Measurements from ENCODE around the gene ICAM4.
"Not testable (repeated sequence)": the region's sequence is repeated elsewhere in the genome, so short reads cannot be mapped to it uniquely, and the experiment has no call there.

ICAM4 gene

DNA sequence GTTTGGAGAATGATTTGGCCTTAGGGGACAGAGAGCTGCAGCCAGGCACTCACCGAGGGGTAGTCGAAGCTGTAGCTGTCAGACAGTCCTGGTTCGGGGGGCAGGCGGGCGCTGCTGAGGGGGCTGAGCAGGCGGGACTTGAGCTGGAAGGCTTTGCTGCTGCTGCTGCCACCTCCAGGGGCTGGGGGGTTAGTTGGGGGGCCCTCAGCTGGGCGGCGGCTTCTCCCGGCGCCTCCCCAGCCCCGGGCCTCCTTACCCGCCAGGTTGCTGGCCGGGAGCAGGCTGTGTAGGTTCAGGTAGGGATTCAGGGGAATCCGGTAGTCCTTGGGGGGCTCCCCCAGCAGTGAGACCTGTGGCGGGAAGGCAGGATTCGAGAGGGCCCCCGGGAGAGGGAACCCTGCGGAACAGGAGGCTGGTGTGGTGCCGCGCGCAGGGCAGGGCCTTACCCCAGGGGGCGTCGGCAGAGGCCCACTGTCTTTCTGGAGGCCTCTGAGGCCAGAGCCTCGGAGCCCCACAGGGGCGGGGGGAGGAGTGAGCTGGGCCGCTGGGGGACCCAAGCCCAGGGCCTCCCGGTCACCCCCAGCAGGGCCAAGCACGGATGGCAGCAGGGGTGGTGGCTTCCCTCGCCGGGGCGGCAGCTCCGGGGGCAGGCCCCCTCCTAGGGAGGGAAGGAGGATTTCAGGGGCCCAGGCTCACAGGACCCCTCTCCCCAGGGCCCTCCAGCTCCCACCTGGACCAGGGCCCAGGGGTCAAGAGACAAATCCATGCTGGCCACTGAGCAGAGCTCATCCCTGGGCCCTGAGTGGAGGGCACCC is 34.1 kb downstream of the ICAM4 start:
- DNase-seq, result no peak

DNA sequence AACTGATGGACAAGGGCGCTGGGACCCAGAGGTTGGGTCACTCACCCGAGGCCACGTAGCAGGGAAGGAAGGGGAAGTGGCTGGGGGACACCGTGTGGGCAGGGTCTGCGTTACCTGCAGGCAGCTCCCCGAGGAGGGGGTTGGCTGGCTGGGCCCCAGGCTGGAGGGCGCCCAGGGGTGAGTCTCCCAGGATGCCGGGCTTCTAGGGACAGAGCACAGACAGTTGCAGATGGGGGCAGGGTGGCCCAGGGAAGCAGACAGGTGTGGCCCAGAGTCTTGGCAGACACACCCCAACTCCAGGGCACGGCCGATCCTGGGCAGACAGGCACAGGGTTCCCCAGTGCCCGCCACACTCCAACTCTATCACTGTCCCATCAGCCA is 34.7 kb downstream of the ICAM4 start:
- DNase-seq, result no peak

DNA sequence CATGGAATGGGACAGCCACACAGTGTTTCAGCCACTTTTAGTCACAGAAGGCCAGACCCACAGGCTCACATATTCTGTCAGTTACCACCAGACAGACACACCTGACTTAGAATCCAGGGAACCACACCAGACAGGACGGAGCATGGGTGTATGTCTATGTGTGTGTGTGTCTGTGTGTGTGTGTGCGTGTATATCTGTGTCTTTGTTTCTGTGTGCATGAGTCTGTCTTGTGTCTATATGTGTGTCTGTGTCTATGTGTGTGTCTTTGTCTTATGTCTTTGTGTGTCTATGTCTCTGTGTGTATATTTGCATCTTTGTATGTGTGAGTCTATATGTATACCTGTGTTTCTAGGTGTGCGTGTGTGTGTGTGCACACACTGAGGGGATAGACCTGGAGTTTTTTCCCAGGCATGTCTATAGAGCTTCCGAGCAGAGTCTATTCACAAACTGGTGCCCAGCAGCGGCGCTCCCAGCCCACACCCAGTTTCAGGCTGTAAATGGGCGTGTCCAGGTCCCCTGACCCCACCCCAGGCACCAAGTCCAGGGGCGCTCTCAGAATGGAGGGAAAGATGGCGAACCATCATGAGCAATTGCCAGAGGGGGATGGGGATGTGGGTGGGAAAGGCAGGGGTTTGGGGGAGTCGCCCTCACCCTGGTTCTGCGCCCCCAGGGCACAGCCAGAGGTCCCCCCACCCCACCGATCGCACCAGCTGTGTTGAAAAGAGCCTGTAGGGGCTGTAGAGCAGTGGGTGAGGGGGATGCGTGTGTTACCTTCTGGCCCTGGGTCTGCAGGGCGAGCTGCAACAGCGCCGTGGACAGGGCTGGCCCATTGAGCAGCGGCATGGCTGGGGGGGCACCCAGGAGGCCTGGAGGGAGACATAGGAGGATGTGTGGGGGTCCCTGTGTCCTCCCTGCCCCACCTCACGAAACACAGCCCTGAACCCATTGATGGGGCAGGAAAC is 35.4 kb downstream of the ICAM4 start:
- no peak for DNase-seq

DNA sequence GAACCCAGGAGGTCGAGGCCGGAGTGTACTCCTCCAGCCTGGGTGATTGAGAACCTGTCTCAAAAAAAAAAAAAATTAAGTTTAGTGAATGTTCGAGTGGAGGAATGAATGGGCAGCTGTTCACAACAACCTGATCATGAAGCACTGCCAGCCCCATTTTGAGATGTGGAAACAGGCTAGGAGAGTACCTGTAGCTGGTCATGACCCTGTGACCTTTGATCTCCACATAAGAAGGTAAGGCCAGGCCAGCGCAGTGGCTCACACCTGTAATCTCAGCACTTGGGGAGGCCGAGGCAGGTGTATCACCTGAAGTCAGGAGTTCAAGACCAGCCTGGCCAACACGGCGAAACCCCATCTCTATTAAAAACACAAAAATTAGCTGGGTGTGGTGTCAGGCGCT is 39.0 kb downstream of the ICAM4 start:
- DNase-seq, result no peak

- no peak for DNase-seq
Measured at GRCh38 chr19:10327793-10328192, 41.0 kb downstream of the ICAM4 start.

GRCh38 chr19:10328558-10329429 is 42.0 kb downstream of the ICAM4 start:
- DNase-seq, result no peak

GRCh38 chr19:10329555-10329954 is 42.8 kb downstream of the ICAM4 start:
- no peak for DNase-seq

DNA sequence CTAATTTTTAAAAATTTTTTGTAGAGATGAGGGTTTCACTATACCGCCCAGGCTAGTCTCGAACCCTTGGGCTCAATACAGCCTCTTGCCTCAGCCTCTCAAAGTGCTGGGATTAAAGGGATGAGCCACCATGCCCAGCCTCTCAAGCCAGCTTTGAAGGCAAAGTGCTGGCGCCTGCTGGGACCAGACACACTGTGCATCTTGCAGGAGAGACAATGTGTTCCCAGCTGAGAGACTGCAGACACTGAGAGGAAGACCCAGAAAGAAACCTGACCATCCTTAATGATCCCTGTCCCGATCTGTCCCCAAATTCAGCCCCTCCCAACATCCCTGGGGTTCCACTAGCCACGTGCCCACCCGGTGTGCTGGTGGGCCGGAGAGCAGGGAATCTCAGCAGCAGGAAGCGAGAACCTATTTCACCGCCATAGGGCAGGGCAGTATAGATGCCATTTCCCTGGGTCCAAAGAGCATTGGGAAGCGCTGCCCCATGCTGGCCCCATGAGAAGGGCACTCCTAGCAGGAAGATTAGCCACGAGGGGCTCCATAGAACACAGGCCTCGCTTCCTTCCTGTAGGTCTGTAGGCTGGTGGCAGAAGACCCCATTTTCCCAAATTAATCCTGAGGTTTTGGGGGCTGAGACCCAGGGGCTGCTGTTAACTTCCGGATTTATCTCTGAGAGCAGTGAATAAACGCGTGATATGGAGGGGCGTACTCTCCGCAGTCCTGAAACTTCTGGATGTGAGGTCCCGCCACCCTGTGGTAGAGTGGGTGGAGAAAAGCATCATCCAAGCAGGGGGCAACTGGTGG is 45.6 kb downstream of the ICAM4 start:
- peak in 1 of 2 experiments; percentile 73 for DNase-seq

DNA sequence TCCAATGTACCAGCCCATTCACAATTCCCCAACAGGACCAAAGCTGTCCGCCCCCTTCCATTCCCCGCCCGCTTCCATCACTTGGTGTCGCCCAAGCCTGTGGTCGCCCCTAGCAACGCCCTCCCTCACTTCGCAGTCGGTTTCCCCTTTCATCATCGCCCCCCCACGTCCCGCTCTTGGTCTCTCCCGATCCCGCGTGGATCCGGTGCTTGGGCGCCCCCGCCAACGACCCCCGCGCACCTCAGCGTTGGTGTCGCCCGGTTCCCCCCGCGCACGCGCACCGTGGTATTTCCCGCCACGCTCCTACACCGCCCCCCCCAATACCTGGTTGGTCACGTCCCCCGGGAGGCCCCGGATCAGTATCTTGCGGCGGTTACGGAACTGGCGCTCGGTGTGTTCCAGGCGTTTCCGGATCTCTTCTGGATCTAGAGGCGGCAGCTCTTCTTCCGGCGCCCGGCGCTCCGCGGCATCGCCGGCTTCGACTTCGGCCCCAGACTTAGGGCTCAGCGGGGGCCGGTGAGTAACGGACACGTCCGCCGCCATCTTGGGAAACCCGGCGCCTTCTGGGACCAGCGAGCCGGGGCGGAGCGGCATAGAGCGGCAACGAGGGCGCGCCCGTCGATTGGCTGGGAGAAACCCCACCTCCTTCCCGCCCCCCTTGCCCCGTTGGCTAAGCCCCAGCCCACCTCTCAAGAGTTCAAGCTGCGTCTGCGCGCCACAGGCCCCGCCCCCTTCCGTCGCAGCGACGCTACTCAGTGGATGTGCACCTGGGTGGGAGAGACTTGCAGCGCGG is 46.4 kb downstream of the ICAM4 start, which contains the start of gene RAVER1:
RAVER1 (minus strand) TSS at position 565 of the 793 bp plus-strand sequence; CDS start at position 543, 22 bp downstream.
- peak; percentile 88 to 94 for DNase-seq

DNA sequence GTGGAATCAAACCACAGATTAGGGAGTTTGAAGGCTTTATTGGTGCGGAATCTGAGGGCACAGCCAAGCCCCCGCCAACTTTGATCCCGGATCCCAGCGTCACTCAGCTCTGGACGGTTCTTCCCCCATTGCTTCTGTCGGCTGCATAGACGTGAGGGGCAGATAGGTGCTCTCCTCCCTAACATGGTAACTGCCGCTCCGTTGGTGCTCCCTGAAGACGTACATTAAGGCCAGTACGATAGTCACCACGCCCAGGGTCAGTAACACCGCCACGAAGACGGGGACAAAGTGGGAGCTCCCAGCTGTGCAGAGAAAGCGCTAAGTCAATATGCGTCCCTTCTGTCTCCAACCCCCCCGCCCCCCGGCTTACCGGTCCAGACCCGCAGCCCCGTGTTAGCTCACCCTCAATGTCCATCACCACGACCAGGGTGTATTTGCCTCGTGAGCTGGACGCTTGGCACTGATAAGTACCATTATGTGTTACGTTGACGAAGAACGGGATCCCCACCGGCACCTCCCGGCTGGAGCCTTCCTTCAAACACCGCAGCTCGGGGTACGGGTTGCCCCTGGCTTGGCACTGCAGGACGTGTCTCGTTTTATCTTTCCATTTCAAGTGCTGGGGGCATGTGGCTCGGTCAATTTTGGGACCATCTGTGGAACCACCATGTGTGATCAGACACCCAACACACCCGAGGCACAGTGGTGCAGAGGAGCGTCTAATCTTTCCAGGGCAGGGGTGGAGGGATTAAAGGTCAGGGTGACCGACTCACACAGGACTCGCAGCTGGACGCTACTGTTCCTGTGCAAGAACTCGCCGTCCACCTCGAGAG is 47.2 kb downstream of the ICAM4 start:
- DNase-seq, result no peak

GRCh38 chr19:10334588-10335351 is 48.0 kb downstream of the ICAM4 start:
- peak in 1 of 2 experiments; percentile 11 for DNase-seq

GRCh38 chr19:10335352-10335985 is 48.7 kb downstream of the ICAM4 start:
- DNase-seq, result no peak

DNA sequence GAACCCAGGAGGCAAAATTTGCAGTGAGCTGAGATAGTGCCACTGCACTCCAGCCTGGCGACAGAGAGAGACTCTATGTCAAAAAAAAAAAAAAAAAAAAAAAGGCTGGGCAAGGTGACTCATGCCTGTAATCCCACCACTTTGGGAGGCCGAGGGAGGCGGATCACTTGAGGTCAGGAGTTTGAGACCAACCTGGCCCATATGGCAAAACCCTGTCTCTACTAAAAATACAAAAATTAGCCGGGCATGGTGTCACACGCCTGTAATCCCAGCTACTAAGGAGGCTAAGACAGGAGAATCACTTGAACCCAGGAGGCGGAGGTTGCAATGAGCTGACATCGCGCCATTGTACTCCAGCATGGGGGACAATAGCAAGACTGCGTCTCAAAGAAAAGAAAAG is 50.0 kb downstream of the ICAM4 start:
- DNase-seq, result not testable (repeated sequence)
